Endothelial cell of umbilical vein (primary cell): Measurements from ENCODE around the gene NCLN. TPM values are rescaled to one million over a fixed set of nuclear protein-coding genes. Genes with fewer than 3 reads are reported as not detected.

Experiments used
- BruUV-seq: library from RNA; stranded (reverse); fragments of 400-500 nt; replicated peaks from 2 replicates; lab custom pipeline; 2021; lab: Mats Ljungman, UMichigan
- CTCF ChIA-PET: fragments of 300-600, 350-600 bp; sonication (Branson Sonifier 250); formaldehyde crosslinking; loops from one replicate; lab custom pipeline; 2021; ENCODE audit warnings: antibody characterized with exemption, inconsistent platforms; lab: Charles Lee
- POLR2A ChIA-PET: fragments of 300-600, 350-600 bp; sonication (Branson Sonifier 250); formaldehyde crosslinking; loops from one replicate; lab custom pipeline; 2021; ENCODE audit warnings: antibody characterized with exemption, inconsistent platforms; lab: Charles Lee
- DNase-seq: peaks from one replicate; pipeline ENCODE4 v3.0.0-alpha.2; 2011; ENCODE audit warnings: low read depth, low spot score
- FAIRE-seq: peaks from 2 replicates; lab custom pipeline; 2011; peaks lifted over from hg19 to GRCh38; lab: Jason Lieb, UNC
- H2AFZ ChIP-seq: 2 replicates; pipeline ENCODE4 v1.6.0; 2012; ENCODE audit warnings: low read depth, low read length, control low read depth, inconsistent platforms
- H3K27ac ChIP-seq: 2 replicates; pipeline ENCODE4 v1.5.1; 2011; ENCODE audit warnings: low read depth, mild to moderate bottlenecking, control low read depth, low read length, moderate library complexity; ENCODE audit not compliant: insufficient read depth
- H3K27me3 ChIP-seq, 2 experiments: 2 replicates each; pipeline versions ENCODE4 v1.6.0 to v1.6.1; 2011; ENCODE audit warnings: low read length in 2 of 2, mixed read lengths in 1 of 2; ENCODE audit not compliant: control insufficient read depth in 2 of 2, insufficient read depth in 2 of 2
- H3K36me3 ChIP-seq, 2 experiments: 2 replicates in 1 of 2; 3 replicates in 1 of 2; pipeline ENCODE4 v1.5.1; 2011; ENCODE audit warnings: low read length in 2 of 2, mild to moderate bottlenecking in 1 of 2, moderate library complexity in 1 of 2; ENCODE audit not compliant: control insufficient read depth in 2 of 2, insufficient read depth in 2 of 2; ENCODE audit errors: extremely low read depth in 1 of 2
- H3K4me1 ChIP-seq: 3 replicates; pipeline ENCODE4 v1.5.1; 2011; ENCODE audit warnings: mild to moderate bottlenecking, low read length; ENCODE audit not compliant: control insufficient read depth, insufficient read depth; ENCODE audit errors: extremely low read depth
- H3K4me2 ChIP-seq: 2 replicates; pipeline ENCODE4 v1.6.1; 2011; ENCODE audit warnings: low read length, control low read depth, mixed read lengths; ENCODE audit not compliant: insufficient read depth
- H3K4me3 ChIP-seq, 3 experiments: fragments of 200-600 bp in 1 of 3; sonication (generic), shearing (Covaris generic) in 1 of 3; replicated peaks in 1 of 3; 2 replicates each; pipeline ENCODE4 v1.5.1; 2011 to 2016; ENCODE audit warnings: control low read depth in 3 of 3, low read length in 3 of 3, mild to moderate bottlenecking in 2 of 3, inconsistent platforms in 1 of 3, low read depth in 1 of 3, moderate library complexity in 1 of 3; ENCODE audit not compliant: insufficient read depth in 1 of 3
- H3K79me2 ChIP-seq: 2 replicates; pipeline ENCODE4 v1.6.0; 2012; ENCODE audit warnings: low read length, inconsistent platforms; ENCODE audit not compliant: control insufficient read depth, insufficient read depth
- H3K9ac ChIP-seq: replicated peaks from 2 replicates; pipeline ENCODE3; 2011; ENCODE audit warnings: low read length, control low read depth; ENCODE audit not compliant: insufficient read depth; ENCODE audit errors: extremely low read depth
- H3K9me1 ChIP-seq: replicated peaks from 3 replicates; pipeline ENCODE4 v1.6.0; 2011; ENCODE audit warnings: mild to moderate bottlenecking, low read length; ENCODE audit not compliant: control insufficient read depth, insufficient read depth; ENCODE audit errors: extremely low read depth
- H3K9me3 ChIP-seq: replicated peaks from 2 replicates; pipeline ENCODE4 v1.5.1; 2012; ENCODE audit warnings: low read length, inconsistent platforms; ENCODE audit not compliant: control insufficient read depth, insufficient read depth
- H4K20me1 ChIP-seq: replicated peaks from 2 replicates; pipeline ENCODE3; 2011; ENCODE audit warnings: mild to moderate bottlenecking, low read length; ENCODE audit not compliant: control insufficient read depth, insufficient read depth; ENCODE audit errors: extremely low read depth
- JUN ChIP-seq: IDR thresholded peaks from 2 replicates; pipeline ENCODE4 v1.6.1; 2011; ENCODE audit warnings: borderline replicate concordance, low read depth; ENCODE audit not compliant: insufficient read length, insufficient read depth
- POLR2AphosphoS5 ChIP-seq: IDR thresholded peaks from 2 replicates; pipeline ENCODE4 v1.6.1; 2012; ENCODE audit warnings: low read depth, mild to moderate bottlenecking, control low read depth, low read length, moderate library complexity; ENCODE audit not compliant: insufficient read depth
- dilution Hi-C: fragments of 300-500 bp; cut with MboI; formaldehyde crosslinking; loops from one replicate; pipeline ENCODE4 v1.15.0; 2019; ENCODE audit warnings: low sequenced_read_pairs; ENCODE audit not compliant: extremely low pct_ligation_motif_present
- intact Hi-C: fragments of 100-400 bp; cut with micrococcal nuclease; formaldehyde crosslinking; loops from one replicate; pipeline ENCODE4 v1.10.0; 2022
- polyA plus RNA-seq, 4 experiments: library from polyadenylated mRNA; depleted of rRNA in 3 of 4; stranded (reverse) in 3 of 4; unstranded in 1 of 4; fragments of >200 nt; gene quantifications; 2 replicates each; pipeline versions ENCODE4 v1.2.1 to v1.2.3, GENCODE V29; 2011 to 2012; ENCODE audit warnings: missing spikeins in 1 of 4
- total RNA-seq: library from RNA; stranded (reverse); gene quantifications from 2 replicates; pipeline ENCODE4 v1.2.3, GENCODE V29; 2021
- TF ChIP-seq, protein P1 (sequence below), 2 donors: IDR thresholded peaks; 1 replicate in 1 of 2; 2 replicates in 1 of 2; pipeline ENCODE4 v1.5.1; 2011; ENCODE audit warnings: low read length in 2 of 2, mild to moderate bottlenecking in 2 of 2, moderate library complexity in 2 of 2, control low read depth in 1 of 2, inconsistent platforms in 1 of 2, low read depth in 1 of 2; ENCODE audit not compliant: insufficient read depth in 1 of 2; ENCODE audit errors: extremely low read depth in 1 of 2
- TF ChIP-seq, protein P2 (sequence below): IDR thresholded peaks from 2 replicates; pipeline ENCODE4 v1.6.1; 2011; ENCODE audit not compliant: insufficient read depth, insufficient read length

The NCLN gene
- total and polyA plus RNA-seq, 2 donors (not counting 3 experiments of a cell fraction or from before 2014, with no cell fraction given): 97.2 to 102 TPM

- no peak overlapping the region for H3K4me2 ChIP-seq
- ChIA-PET POLR2A (no interaction called here), CTCF (interaction anchor here (0.7 kb wide), 1 partner anchor 10 kb away, joined by 3 read pairs; no protein-coding TSS in a partner anchor)
- no peak for FAIRE-seq
- H3K4me3 ChIP-seq: no peak overlapping the region
- dilution Hi-C loops (no loop called here), intact Hi-C loops (no loop called here)
- BruUV-seq: no TSS peak
- H3K36me3 ChIP-seq: peaks cover 0 to 27% of the 10 kb centered on the region in 2 experiments
- DNase-seq: no peak
- H3K79me2 ChIP-seq: no peaks in the 10 kb centered on the region
- no peak for TF ChIP-seq POLR2AphosphoS5
- H3K9me3 ChIP-seq: no peaks in the 10 kb centered on the region
- H3K4me1 ChIP-seq: no peaks in the 10 kb centered on the region
- H3K27me3 ChIP-seq: no peaks in the 10 kb centered on the region
- H4K20me1 ChIP-seq: no peaks in the 10 kb centered on the region
- no peak overlapping the region for H3K9ac ChIP-seq
- no peak overlapping the region for H2AFZ ChIP-seq
- no peak overlapping the region for H3K27ac ChIP-seq
- H3K9me1 ChIP-seq: no peaks in the 10 kb centered on the region
Measured at GRCh38 chr19:3201072-3201700, 15.5 kb downstream of the NCLN start.

DNA sequence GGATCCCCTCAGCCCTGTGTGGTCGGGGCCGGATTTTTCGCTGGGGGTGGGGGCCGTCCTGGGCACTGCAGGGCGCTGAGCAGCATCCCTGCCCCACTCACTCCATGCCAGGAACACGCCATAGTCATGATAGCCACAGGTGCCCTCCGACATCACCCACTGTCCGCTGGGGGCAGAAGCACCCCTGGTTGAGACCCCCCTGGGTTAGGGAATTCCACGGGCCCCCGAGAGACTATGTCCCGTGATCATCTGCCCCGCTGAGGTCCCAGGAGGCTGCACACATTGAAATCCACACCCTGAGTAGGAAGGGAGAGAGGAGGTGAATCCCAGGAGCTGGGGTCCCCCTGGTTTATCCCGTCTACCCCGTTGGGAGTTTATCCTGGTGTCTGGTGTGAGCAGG lies 16.2 kb downstream of the NCLN start:
- no peak for DNase-seq
- Histone ChIP-seq H3K4me3 (no peak overlapping the region), H3K79me2 (no peaks in the 10 kb centered on the region), H3K9ac (no peak overlapping the region), H3K9me3 (no peaks in the 10 kb centered on the region), H3K4me2 (no peak overlapping the region), H2AFZ (no peak overlapping the region), H3K4me1 (no peaks in the 10 kb centered on the region), H3K27ac (no peak overlapping the region), H3K36me3 (peaks cover 0 to 30% of the 10 kb centered on the region in 2 experiments), H3K9me1 (no peaks in the 10 kb centered on the region), H4K20me1 (no peaks in the 10 kb centered on the region), H3K27me3 (no peaks in the 10 kb centered on the region)
- dilution Hi-C loops: no loop called here
- ChIA-PET CTCF (interaction anchor here (2.1 kb wide), 1 partner anchor 10 kb away, joined by 4 read pairs; no protein-coding TSS in a partner anchor), POLR2A (interaction anchor here (0.7 kb wide), 1 partner anchor 150 kb away, joined by 4 read pairs; no protein-coding TSS in a partner anchor)
- intact Hi-C loops: no loop called here
- no peak for FAIRE-seq
- TF ChIP-seq JUN: no peak
- TF ChIP-seq, protein P1, sequence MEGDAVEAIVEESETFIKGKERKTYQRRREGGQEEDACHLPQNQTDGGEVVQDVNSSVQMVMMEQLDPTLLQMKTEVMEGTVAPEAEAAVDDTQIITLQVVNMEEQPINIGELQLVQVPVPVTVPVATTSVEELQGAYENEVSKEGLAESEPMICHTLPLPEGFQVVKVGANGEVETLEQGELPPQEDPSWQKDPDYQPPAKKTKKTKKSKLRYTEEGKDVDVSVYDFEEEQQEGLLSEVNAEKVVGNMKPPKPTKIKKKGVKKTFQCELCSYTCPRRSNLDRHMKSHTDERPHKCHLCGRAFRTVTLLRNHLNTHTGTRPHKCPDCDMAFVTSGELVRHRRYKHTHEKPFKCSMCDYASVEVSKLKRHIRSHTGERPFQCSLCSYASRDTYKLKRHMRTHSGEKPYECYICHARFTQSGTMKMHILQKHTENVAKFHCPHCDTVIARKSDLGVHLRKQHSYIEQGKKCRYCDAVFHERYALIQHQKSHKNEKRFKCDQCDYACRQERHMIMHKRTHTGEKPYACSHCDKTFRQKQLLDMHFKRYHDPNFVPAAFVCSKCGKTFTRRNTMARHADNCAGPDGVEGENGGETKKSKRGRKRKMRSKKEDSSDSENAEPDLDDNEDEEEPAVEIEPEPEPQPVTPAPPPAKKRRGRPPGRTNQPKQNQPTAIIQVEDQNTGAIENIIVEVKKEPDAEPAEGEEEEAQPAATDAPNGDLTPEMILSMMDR (IDR thresholded peaks at IDR 0.05; ENCODE audit: extremely low read depth in 1 of 2, insufficient read depth in 1 of 2, low read depth in 1 of 2, low read length in 2 of 2): no peak
- TF ChIP-seq, protein P2, sequence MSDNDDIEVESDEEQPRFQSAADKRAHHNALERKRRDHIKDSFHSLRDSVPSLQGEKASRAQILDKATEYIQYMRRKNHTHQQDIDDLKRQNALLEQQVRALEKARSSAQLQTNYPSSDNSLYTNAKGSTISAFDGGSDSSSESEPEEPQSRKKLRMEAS: no peak
- no TSS peak for BruUV-seq
